OCI-LY3 (cell line): ENCODE results near the gene USH2A.

Experiments
- EZH2phosphoT487 ChIP-seq: fragments of 200-600 bp; shearing (Covaris generic); IDR thresholded peaks from 2 replicates; pipeline ENCODE4 v1.6.1; 2018; ENCODE audit warnings: antibody characterized with exemption, mixed run types, low read depth
- TF ChIP-seq, protein P1 (sequence below): fragments of 200-600, 300-600 bp; sonication (generic); IDR thresholded peaks from 2 replicates; pipeline ENCODE4 v1.5.1; 2014; ENCODE audit warnings: antibody characterized with exemption, low read length, low read depth

DNA sequence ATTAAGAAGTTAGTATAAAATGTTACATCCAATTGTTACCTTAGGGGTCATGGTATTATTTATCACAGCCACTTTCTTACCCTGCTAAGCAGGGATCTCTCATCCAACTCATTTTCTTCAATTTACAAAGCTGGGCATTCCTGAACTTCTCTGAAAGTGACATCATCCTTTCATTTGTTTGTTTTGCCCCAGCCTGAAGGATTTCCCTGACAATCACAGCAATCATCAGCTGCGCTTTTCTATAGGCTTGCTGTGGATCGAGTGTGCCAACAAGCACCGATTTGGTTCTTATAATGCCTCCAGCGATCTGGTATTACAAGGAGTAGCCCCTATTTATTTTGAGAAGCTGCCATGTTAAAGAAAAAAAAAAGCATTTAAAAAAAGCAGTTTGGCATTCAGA, 240.2 kb downstream of the USH2A start:
- TF ChIP-seq, protein P1, sequence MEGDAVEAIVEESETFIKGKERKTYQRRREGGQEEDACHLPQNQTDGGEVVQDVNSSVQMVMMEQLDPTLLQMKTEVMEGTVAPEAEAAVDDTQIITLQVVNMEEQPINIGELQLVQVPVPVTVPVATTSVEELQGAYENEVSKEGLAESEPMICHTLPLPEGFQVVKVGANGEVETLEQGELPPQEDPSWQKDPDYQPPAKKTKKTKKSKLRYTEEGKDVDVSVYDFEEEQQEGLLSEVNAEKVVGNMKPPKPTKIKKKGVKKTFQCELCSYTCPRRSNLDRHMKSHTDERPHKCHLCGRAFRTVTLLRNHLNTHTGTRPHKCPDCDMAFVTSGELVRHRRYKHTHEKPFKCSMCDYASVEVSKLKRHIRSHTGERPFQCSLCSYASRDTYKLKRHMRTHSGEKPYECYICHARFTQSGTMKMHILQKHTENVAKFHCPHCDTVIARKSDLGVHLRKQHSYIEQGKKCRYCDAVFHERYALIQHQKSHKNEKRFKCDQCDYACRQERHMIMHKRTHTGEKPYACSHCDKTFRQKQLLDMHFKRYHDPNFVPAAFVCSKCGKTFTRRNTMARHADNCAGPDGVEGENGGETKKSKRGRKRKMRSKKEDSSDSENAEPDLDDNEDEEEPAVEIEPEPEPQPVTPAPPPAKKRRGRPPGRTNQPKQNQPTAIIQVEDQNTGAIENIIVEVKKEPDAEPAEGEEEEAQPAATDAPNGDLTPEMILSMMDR = no peak
- no peak for TF ChIP-seq EZH2phosphoT487
